ENCODE measurements around the gene RPL3. TPM values are rescaled to one million over a fixed set of nuclear protein-coding genes. Genes with fewer than 3 reads are reported as not detected.

The RPL3 gene
- polyA plus RNA-seq, 3 donors from 2014 or later: 1,935 to 2,618 (median 1,953) TPM

DNA sequence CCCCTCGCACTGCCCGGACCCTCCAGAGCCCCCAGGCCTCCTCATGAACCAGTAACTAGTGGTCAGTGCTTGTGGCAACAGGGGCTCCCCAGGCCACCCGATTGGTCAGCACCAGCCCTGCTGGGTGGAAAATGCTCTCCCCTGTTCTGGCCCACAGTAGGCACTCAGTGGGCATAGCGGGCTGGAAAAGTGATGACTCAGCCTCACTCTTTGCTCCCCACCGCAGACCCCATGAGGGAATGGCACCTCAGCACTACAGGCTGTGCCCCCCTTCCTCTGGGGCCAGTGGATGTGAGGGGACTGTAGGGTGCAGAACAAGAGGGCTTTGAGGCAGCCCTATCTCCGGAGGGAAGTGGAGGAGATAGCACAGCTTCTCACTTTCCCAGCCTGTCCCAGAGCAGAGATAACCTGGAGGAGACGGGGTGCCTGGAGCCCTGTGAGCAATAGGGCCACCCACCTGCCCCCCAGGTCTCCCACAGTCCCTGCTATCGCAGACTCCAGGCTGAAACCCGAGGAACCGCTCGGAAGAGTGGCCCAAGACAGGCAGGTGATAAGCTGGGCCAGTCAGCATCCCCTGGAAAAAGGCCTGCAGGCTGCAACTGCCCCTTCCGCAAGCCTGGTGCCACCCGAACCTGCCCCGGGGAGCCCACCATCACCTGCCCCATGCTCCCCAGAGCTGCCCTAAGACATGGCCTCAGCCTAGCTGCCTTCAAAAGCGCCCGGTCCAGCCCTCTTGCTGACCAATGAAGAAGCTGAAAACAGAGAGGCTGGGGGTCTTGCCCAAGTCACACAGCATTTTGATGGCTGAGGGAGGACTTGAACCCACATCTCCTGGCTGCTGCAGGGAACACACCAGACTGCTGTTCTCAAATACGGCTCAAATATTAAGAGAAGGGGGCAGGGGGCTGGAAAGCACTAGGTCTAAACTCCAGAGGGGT, 45.2 kb downstream of the RPL3 start:
- no peak for DNase-seq
- no peaks in the 10 kb centered on the region for H3K4me1 Mint-ChIP-seq
- peaks cover 0 to 4% (median 0%) of the 10 kb centered on the region in 6 donors for H3K9me3 Mint-ChIP-seq
- no peak overlapping the region for H3K4me3 Mint-ChIP-seq
- H3K27ac Mint-ChIP-seq: no peak overlapping the region
- H3K36me3 Mint-ChIP-seq: peaks cover 0 to 6% (median 0%) of the 10 kb centered on the region in 3 donors
- peaks cover 0 to 6% (median 0%) of the 10 kb centered on the region in 3 donors for H3K27me3 Mint-ChIP-seq (ENCODE audit: low read depth in 3 of 3)

GRCh38 chr22:39270792-39271191, 48.6 kb downstream of the RPL3 start:
- no peaks in the 10 kb centered on the region for H3K4me1 Mint-ChIP-seq
- no peak overlapping the region for H3K4me3 Mint-ChIP-seq
- H3K36me3 Mint-ChIP-seq: no peaks in the 10 kb centered on the region
- peaks cover 0 to 4% (median 0%) of the 10 kb centered on the region in 3 donors for H3K27me3 Mint-ChIP-seq (ENCODE audit: low read depth in 3 of 3)
- H3K27ac Mint-ChIP-seq: no peak overlapping the region
- no peak for DNase-seq
- H3K9me3 Mint-ChIP-seq: no peaks in the 10 kb centered on the region

GRCh38 chr22:39270280-39270679, 49.1 kb downstream of the RPL3 start:
- Mint-ChIP-seq H3K4me3 (no peak overlapping the region), H3K27ac (no peak overlapping the region), H3K36me3 (no peaks in the 10 kb centered on the region), H3K4me1 (no peaks in the 10 kb centered on the region), H3K27me3 (ENCODE audit: low read depth in 3 of 3) (peaks cover 0 to 4% (median 0%) of the 10 kb centered on the region in 3 donors), H3K9me3 (no peaks in the 10 kb centered on the region)
- no peak for DNase-seq

- no peak overlapping the region for H3K27ac Mint-ChIP-seq
- no peak for DNase-seq
- no peaks in the 10 kb centered on the region for H3K4me1 Mint-ChIP-seq
- no peak overlapping the region for H3K4me3 Mint-ChIP-seq
- peaks cover 0 to 7% (median 0%) of the 10 kb centered on the region in 3 donors for H3K27me3 Mint-ChIP-seq (ENCODE audit: low read depth in 3 of 3)
- H3K9me3 Mint-ChIP-seq: no peaks in the 10 kb centered on the region
- H3K36me3 Mint-ChIP-seq: no peaks in the 10 kb centered on the region
Observed at GRCh38 chr22:39269095-39269790, 50.2 kb downstream of the RPL3 start.

- no peak overlapping the region for H3K4me3 Mint-ChIP-seq
- DNase-seq: no peak
- no peaks in the 10 kb centered on the region for H3K4me1 Mint-ChIP-seq
- H3K36me3 Mint-ChIP-seq: no peaks in the 10 kb centered on the region
- H3K27ac Mint-ChIP-seq: no peak overlapping the region
- no peaks in the 10 kb centered on the region for H3K9me3 Mint-ChIP-seq
- H3K27me3 Mint-ChIP-seq (ENCODE audit: low read depth in 3 of 3): peaks cover 0 to 7% (median 0%) of the 10 kb centered on the region in 3 donors
Observed at GRCh38 chr22:39268645-39269044, 50.8 kb downstream of the RPL3 start.

GRCh38 chr22:39267974-39268373, 51.4 kb downstream of the RPL3 start:
- DNase-seq: no peak
- Mint-ChIP-seq H3K9me3 (no peaks in the 10 kb centered on the region), H3K4me1 (no peaks in the 10 kb centered on the region), H3K4me3 (no peak overlapping the region), H3K36me3 (no peaks in the 10 kb centered on the region), H3K27ac (no peak overlapping the region), H3K27me3 (ENCODE audit: low read depth in 3 of 3) (peaks cover 0 to 7% (median 0%) of the 10 kb centered on the region in 3 donors)

DNA sequence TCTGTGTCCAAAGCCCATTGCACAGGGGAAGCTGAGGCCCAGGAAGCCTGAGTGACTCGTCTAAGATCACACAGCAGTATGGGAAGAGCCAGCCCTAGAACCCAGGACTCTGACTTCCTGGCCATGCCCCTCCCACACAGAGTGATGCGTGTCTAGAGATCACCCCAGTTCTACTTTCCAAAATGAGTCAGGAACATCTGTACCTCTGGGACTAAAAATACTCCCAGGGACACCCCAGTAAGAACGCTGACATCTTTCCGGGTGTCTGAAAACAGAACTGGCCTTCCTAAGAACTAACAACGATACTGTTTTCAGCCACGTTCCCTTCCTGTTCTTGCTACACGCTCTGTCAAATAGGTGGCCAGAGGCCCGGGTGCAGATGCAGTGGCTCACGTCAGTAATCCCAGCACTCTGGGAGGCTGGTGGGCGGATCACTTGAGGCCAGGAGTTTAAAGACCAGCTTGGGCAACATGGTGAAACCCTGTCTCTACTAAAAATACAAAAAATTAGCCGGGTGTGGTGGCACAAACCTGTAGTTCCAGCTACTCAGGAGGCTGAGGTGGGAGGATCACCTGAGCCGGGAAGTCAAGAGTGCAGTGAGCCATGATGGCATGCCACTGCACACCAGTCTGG, 52.9 kb downstream of the RPL3 start:
- Mint-ChIP-seq H3K27ac (peak overlapping the region in 2 of 6 donors; percentile 34 to 55), H3K9me3 (peaks cover 0 to 6% (median under 1%) of the 10 kb centered on the region in 6 donors), H3K4me3 (no peak overlapping the region), H3K27me3 (ENCODE audit: low read depth in 3 of 3) (peaks cover 0 to 7% (median 0%) of the 10 kb centered on the region in 3 donors), H3K4me1 (no peaks in the 10 kb centered on the region), H3K36me3 (no peaks in the 10 kb centered on the region)
- DNase-seq: no peak

DNA sequence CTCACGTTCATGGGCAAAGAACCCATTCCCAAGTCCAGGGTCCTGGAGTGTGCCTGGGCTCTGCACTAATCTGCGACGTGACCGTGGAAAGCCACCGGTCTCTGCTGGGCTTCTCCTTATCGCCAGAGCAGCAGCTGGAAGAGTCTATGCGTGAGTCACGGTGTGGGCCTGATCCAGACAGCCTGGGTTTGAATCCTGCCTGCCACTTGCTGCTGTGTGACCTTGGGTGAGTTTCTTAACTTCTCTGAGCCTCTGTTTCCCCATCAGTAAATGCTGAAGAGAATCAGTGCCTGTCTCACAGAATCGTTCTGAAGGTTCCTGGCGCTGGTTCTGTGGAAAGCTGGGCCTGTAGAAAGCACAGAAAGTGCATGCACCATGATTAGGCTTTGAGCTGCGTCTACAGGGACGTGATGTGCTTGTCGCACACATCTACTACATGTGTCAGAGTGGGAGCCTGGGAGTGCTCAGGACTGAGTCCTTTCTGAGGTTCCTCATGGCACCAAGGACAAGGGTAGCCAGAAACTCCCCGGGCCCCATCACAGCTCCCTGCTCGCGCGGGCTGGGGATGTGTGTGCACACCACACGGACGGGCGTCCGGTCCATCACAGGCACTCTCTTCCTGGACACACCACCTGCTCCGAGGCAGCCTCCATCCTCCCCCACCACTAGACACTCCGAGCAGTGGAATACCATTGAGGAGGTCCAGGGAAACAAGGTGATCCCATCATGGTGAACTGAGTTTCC, 54.1 kb downstream of the RPL3 start:
- peaks cover 0 to 15% (median 5%) of the 10 kb centered on the region in 6 donors for H3K9me3 Mint-ChIP-seq
- peaks cover 0 to 7% (median 0%) of the 10 kb centered on the region in 3 donors for H3K36me3 Mint-ChIP-seq
- peaks cover 0 to 7% (median 3%) of the 10 kb centered on the region in 3 donors for H3K27me3 Mint-ChIP-seq (ENCODE audit: low read depth in 3 of 3)
- no peak overlapping the region for H3K27ac Mint-ChIP-seq
- no peaks in the 10 kb centered on the region for H3K4me1 Mint-ChIP-seq
- DNase-seq: no peak
- H3K4me3 Mint-ChIP-seq: no peak overlapping the region

GRCh38 chr22:39264349-39265038, 54.9 kb downstream of the RPL3 start:
- H3K4me3 Mint-ChIP-seq: no peak overlapping the region
- peak overlapping the region in 2 of 6 donors; percentile 40 to 46 for H3K27ac Mint-ChIP-seq
- peaks cover 0 to 7% (median 0%) of the 10 kb centered on the region in 3 donors for H3K36me3 Mint-ChIP-seq
- H3K27me3 Mint-ChIP-seq (ENCODE audit: low read depth in 3 of 3): peaks cover 2 to 7% (median 3%) of the 10 kb centered on the region in 3 donors
- H3K9me3 Mint-ChIP-seq: peaks cover 0 to 15% (median 5%) of the 10 kb centered on the region in 6 donors
- no peak for DNase-seq
- H3K4me1 Mint-ChIP-seq: no peaks in the 10 kb centered on the region

- Mint-ChIP-seq H3K27ac (no peak overlapping the region), H3K9me3 (peaks cover 0 to 15% (median 5%) of the 10 kb centered on the region in 6 donors), H3K36me3 (peaks cover 0 to 7% (median 0%) of the 10 kb centered on the region in 3 donors), H3K27me3 (ENCODE audit: low read depth in 3 of 3) (peaks cover 2 to 7% (median 3%) of the 10 kb centered on the region in 3 donors), H3K4me3 (no peak overlapping the region), H3K4me1 (no peaks in the 10 kb centered on the region)
- DNase-seq: no peak
Observed at GRCh38 chr22:39263626-39264348, 55.6 kb downstream of the RPL3 start.

Measured in immature natural killer cell (primary cell).